ENCODE results near the gene SLAMF7.

Gene SLAMF7

DNA sequence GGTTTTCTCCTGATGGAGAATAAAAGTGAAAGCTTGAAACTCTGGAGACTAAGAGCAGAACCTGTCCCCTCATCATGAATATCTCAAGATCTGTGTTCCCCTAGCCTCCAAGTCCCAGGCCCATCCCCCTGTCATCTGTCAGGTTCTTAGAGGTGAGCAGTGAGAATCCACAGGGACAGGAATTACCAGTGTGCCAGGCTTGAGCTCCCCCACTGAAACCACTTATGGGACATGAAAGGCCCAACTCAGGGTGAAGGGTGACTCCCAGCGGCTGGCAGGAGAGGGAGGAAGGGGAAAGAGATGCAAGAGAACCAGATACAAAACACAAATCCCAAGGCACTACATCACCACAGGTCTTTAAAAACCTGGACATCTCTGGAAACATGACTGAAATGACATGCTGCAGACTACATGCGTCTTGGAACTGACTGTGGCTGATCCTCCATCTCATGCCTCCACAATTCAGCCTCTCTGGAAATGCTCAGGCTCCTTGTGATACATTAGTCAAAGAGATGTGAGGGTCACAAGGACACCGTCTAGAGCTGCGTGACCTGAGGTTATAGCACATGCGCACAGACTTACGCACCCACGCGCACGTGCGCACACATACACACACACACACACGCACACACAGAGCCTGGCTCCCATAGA, 50.1 kb downstream of the SLAMF7 start:
- no peak for DNase-seq (ENCODE audit: low read depth, low spot score)
- H3K4me3 ChIP-seq (ENCODE audit: low read depth, low read length): no peak overlapping the region
- TF ChIP-seq, protein P1, sequence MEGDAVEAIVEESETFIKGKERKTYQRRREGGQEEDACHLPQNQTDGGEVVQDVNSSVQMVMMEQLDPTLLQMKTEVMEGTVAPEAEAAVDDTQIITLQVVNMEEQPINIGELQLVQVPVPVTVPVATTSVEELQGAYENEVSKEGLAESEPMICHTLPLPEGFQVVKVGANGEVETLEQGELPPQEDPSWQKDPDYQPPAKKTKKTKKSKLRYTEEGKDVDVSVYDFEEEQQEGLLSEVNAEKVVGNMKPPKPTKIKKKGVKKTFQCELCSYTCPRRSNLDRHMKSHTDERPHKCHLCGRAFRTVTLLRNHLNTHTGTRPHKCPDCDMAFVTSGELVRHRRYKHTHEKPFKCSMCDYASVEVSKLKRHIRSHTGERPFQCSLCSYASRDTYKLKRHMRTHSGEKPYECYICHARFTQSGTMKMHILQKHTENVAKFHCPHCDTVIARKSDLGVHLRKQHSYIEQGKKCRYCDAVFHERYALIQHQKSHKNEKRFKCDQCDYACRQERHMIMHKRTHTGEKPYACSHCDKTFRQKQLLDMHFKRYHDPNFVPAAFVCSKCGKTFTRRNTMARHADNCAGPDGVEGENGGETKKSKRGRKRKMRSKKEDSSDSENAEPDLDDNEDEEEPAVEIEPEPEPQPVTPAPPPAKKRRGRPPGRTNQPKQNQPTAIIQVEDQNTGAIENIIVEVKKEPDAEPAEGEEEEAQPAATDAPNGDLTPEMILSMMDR (IDR thresholded peaks at IDR 0.05; ENCODE audit: low read depth, low read length): no peak
- in situ Hi-C loops (cut with HindIII; ENCODE audit: low sequenced_read_pairs): no loop called here

DNA sequence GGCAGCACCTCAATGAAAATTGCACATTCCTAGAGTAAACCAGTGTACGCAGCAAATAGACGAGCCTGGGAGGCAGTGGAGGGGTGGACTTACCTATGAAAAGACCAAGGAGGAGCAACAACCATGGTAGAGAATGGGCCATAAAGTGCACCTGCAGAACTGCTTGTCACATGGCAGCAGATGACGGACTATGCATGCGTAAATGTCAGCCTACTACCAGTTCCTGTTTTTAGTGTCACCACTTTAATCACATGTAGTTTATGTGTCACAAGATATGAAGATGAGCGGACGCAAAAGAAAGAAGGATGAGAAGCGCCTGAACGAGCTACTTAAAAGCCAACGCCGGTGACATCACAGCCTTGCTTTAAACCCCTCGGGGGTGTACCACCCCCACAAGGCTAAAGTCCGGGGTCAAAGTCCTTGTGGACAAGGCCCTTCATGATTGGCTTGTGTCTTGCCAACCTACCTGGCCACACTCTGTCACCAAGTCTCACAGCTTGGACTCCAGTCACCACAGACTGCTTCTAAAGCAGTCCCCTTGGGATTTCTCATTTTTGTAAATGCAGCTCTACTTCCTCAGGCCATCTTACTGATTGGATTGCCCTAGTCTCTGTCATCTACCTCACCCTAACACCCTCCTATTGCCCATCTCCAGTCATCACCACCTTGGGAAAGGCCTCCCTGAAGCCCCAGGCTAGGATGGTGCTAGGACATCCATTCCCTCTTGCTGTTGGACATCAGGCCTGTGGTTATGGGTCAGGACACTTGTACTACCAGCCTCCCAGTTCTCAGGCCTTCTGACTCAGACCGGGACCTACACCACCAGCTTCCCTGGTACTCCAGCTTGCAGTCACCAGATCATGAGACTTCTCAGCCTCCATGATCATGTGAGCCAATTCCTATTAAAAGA, 50.9 kb downstream of the SLAMF7 start:
- in situ Hi-C loops (cut with HindIII; ENCODE audit: low sequenced_read_pairs): no loop called here
- TF ChIP-seq, protein P1 (IDR thresholded peaks at IDR 0.05; ENCODE audit: low read depth, low read length): no peak
- no peak for DNase-seq (ENCODE audit: low read depth, low spot score)
- no peak overlapping the region for H3K4me3 ChIP-seq (ENCODE audit: low read depth, low read length)

DNA sequence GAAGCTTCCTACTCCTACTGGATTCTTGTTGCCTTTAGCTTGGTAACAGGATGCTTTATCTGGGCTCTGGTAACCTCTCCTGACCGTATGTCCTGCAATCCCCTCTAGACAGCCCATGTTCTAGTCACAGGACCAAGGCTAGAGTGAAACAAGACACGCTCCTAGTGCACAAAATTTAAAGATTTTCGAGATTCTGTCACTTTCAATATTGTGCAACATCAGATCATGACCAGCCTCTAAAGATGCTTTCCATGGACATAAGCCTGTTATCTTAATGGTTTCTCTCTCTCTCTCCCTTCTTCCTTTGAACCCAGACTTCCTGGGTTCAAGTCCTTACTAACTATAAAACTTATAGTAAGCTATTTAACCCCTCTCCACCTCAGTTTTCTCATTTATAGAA, 55.3 kb downstream of the SLAMF7 start:
- TF ChIP-seq, protein P1 (IDR thresholded peaks at IDR 0.05; ENCODE audit: low read depth, low read length): no peak
- no peak for DNase-seq (ENCODE audit: low read depth, low spot score)
- no peak overlapping the region for H3K4me3 ChIP-seq (ENCODE audit: low read depth, low read length)
- in situ Hi-C loops (cut with HindIII; ENCODE audit: low sequenced_read_pairs): no loop called here

DNA sequence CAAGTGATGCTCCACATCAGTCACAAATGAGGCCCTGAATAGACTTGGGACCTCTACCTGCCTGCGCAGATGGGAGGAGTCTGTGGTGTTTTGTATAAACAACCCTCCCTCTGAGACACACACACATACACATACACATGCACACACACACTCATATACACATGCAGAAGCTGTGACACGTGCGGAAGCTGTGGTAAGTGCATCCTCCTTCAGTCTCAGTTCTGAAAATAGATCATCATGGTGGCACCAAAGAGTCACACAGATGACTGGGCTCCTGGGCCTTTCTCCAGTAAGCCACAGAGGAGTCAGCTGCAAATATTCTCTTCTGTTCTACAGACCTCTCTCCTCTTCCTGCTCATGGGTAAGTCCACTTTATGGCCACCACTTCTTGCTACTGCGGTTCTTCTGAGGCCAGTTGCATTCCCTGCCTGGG, 56.9 kb downstream of the SLAMF7 start, which contains the start of gene LY9:
Gene LY9 (plus strand): TSS at position 224 of the 433 bp plus-strand sequence. CDS start 14 bp downstream, at position 238.
- TF ChIP-seq, protein P1 (IDR thresholded peaks at IDR 0.05; ENCODE audit: low read depth, low read length): no peak
- no peak for DNase-seq (ENCODE audit: low read depth, low spot score)
- in situ Hi-C loops (cut with HindIII; ENCODE audit: low sequenced_read_pairs): no loop called here
- H3K4me3 ChIP-seq (ENCODE audit: low read depth, low read length): no peak within 1 kb of the TSS

DNA sequence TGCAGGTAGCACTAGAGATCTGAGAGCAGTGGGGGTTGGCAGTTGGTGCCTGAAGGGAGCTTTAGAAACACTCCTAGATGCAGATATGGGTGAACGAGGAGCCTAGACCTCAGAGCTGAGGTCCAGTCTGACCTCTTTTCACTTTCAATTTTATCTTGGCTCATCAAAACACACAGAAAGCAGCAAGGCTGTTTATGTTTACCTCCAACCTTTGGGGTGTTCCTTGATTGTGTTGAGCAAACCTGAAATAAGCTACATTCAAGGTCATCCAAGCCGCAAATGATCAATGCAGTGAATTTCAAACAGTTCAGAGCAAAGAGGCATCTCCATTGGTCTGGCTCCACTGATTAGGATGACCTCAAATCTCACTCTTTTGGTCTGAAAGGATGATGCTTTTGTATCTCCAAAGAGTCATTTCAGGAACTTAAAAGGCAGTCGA, 58.2 kb downstream of the SLAMF7 start:
- in situ Hi-C loops (cut with HindIII; ENCODE audit: low sequenced_read_pairs): no loop called here
- TF ChIP-seq, protein P1 (IDR thresholded peaks at IDR 0.05; ENCODE audit: low read depth, low read length): no peak
- DNase-seq (ENCODE audit: low read depth, low spot score): no peak
- no peak overlapping the region for H3K4me3 ChIP-seq (ENCODE audit: low read depth, low read length)

DNA sequence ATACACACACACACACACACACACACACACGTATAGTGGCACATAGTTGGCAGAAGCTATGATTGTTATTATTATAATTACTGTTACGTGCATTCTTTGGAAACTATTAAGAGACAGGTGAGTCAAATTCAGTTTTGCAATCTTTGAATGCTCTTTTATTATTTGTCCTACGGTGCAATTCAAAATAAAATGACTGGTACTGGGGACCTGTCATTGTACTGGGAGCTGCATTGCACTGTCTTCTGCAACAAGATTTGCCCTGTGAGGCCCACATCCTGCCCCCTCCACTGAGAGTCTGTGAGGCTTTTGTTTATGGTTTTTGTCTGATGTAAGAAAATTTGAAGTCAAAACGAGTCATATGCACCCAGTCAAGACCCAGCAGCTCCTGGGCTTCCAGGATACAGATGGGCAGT, 58.8 kb downstream of the SLAMF7 start:
- DNase-seq (ENCODE audit: low read depth, low spot score): no peak

More for the DNA sequence above, 58.8 kb downstream of the SLAMF7 start:
- in situ Hi-C loops (cut with HindIII; ENCODE audit: low sequenced_read_pairs): no loop called here
- TF ChIP-seq, protein P1 (IDR thresholded peaks at IDR 0.05; ENCODE audit: low read depth, low read length): no peak
- no peak overlapping the region for H3K4me3 ChIP-seq (ENCODE audit: low read depth, low read length)
